ENCODE data around the gene RASGEF1C. TPM values are rescaled to one million over a fixed set of nuclear protein-coding genes. Genes with fewer than 3 reads are reported as not detected.

Gene RASGEF1C
- total RNA-seq, result not detected in 2 replicates

GRCh38 chr5:180209137-180209581, at the start of gene RASGEF1C:
RASGEF1C (minus strand) TSS chr5:180209211; CDS start chr5:180138052, 71,159 bp downstream.

DNA sequence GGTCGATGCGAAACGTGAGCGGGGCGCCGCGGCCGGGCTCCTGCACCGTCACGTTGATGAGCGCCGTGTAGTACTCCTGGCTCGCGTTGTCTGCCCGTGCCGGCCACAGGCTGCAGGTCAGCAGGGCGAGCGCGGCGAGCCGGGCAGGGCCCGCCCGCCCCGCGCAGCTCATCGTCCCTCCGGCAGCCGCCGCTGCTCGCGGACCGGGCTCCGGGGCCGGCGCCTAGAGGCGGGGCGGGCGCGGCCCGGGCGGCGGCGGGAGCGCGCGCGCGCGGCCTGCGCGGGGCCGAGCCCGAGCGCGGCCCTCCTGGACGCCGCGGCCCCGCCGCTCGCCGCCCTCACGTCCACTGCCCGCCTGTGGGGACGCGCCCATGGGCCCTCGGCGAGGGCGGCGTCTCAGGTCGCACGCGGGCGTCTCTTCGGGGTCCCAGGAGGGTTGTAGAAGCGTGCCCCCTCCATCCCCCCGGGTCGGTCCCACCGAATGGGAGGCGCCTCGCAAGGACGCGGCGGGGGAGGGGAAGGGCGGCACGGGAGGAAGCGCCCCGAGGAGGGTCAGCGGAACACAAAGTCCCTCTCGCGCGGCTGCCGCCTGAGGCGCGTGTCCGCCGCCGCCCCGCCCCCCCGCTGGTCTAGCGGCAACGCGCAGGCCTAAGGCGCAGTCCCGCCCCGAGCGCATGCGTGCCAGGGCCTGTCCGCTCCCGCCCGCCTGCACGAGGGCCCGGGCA, 137.3 kb downstream of the RASGEF1C start, which contains the start of gene RNF130:
RNF130 (minus strand) TSS at position 229 of the 725 bp plus-strand sequence; CDS start at position 172, 57 bp downstream.

Other genes starting within 250 kb of the RASGEF1C start
- gene RNF130, start 137.5 kb downstream of the RASGEF1C start, total RNA-seq, result 43.6 and 45.3 TPM in 2 replicates
- 25.2 and 26.9 TPM in 2 replicates for gene MAPK9, start 82.9 kb upstream of the RASGEF1C start, total RNA-seq
- gene GFPT2, start 144.1 kb upstream of the RASGEF1C start, total RNA-seq, result 0.34 and 1.2 TPM in 2 replicates

All from dermis lymphatic vessel endothelial cell (primary cell).